GM19324 (cell line): ENCODE data around the gene ALS2.
A peak's percentile ranks its signal among the peaks of the same experiment; 100 is the strongest.

ENCODE experiments used
- ATAC-seq: cut with Tn5 transposase; IDR thresholded peaks from one replicate; pipeline ENCODE4 v1.9.1; 2021; ENCODE audit warnings: mild to moderate bottlenecking, moderate library complexity; ENCODE audit not compliant: unreplicated experiment, low FRiP score

The ALS2 gene

GRCh38 chr2:201761101-201761500 lies 19.6 kb downstream of the ALS2 start:
- ATAC-seq = no peak

GRCh38 chr2:201759567-201759966 lies 21.2 kb downstream of the ALS2 start:
- peak; percentile 47 for ATAC-seq

DNA sequence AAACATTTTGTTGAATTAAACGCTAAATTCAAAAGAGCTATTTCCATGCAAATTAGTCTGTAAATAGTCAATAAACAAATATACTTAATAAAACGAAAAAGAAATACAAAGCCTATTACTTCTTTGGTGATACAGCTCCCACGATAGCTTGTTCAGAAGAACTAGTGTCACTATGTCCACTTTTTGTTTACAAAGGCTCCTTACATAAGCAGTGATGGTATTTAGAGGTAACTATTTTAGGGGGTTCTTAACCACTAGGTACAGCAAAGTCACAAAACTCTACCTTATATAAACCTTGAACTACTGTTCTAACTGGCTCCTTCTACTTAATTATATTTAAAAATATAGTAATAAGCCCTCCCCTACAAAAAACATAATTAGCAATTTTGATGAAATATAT lies 21.9 kb downstream of the ALS2 start:
- ATAC-seq = no peak

DNA sequence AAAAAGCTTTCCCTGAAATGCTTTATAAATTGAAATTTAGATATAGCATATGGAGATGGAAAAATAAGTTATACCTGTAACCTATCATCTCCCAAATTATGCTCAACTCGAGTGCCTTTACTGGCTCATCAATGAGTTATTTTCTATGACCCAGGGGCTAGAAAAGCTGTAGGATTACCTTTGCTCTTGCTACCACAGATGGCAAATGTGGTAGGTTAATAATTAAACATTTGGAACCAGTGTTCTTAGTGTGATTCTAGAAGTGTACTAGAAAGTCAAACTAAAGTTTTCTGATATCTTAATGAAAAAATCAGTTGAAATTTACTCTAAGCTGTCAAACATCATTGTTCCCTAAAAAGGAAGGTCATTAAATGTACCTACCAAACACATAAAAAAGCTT lies 22.5 kb downstream of the ALS2 start:
- ATAC-seq = no peak

DNA sequence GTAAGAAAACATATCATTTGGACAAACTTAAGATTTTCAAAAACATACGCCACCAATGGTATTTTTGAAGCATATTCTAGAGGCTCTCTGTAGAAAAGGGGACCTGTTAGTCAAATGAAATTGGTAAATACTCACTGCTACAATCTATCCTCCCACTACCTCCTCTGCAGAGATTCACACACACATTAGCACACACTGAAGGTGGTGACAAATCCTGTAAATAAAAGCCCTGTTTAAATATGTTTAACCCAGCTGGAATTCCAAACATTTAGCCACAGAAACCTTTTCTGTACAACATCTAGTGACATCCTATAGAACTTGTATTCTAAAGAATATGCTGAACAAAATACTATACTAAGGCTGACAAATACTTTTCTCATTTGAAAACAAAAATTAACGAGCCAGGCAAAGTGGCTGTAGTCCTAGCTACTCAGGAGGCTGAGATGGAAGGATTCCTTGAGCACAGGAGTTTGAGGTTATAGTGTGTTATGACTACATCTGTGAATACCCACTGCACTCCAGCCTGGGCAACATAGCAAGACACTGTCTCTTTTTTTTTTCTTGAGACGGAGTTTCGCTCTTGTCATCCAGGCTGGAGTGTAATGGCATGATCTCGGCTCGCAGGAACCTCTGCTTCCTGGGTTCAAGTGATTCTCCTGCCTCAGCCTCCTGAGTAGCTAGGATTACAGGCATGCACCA lies 25.9 kb downstream of the ALS2 start:
- no peak for ATAC-seq

GRCh38 chr2:201751566-201751965 lies 29.2 kb downstream of the ALS2 start:
- ATAC-seq = no peak

DNA sequence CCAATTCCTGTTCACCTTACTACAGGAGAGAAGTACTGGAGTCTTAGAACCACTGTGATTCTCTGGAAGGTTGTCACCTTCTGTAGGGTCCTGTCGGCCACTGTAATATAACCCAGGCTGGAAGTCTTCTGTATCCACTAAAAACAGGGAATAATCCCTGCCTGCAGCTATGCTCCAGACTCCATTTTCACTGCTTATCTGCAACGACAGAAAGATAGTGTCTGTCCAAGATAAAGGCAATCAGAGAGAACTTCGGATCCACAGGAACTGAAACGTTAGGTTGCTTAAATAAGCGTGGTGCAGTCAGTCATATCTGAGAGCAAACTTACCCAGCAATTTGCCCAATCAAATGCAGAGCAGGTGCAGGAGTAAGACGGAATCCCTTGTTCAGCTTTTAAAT lies 34.2 kb downstream of the ALS2 start:
- ATAC-seq = no peak

DNA sequence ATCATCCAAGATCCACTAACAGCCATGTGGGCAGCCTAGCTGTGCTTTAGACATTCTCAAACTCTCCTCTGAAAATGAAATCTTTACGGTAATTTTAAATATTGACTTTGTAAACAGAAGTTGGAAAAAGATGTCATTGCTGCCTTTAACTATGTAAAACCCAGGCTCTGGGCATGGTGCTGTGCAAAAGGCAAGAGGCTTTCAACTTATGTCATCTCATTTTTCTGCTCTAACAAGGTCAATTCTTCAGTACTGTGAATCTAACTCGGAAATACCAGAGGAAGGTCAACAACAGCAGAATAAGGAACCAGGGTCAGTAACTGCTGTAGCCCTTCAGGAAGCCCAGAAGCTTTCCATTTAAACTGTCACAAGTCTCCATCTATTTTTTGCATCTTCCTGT lies 45.2 kb downstream of the ALS2 start:
- ATAC-seq = no peak

DNA sequence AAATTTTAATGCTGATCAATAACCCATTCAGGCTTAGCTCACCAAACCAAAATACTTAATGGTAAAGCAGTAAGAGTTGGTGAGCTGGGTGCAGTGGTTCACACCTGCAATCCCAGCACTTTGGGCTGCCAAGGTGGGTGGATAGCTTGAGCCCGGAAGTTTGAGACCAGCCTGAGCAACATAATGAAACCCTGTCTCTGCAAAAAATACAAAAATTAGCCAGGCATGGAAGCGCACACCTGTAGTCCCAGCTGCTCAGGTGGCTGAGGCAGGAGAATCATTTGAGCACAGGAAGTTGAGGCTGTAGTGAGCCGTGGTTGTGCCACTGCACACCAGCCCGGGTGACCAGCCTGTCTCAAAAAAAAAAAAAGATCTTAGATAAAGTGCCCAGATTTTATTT lies 46.6 kb downstream of the ALS2 start:
- no peak for ATAC-seq

DNA sequence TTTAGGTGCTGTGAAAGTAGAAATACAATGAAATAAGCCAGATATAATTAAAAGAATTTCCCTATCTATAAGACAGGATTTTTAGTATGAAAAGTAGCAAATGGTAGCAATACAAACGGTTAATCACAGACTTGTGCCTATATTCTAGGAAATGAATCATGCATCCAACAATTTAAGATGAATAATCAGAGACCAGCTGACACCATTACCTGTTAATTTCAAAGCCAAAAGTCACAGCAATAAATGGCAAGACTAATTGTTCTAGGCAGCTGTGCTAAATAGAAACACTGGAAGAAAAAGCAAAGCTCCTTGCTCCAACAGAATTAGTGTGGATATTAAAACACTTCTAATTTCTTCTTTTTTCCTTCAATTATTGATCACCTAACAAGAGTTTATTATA lies 47.2 kb downstream of the ALS2 start:
- no peak for ATAC-seq

GRCh38 chr2:201730651-201731285 lies 50.0 kb downstream of the ALS2 start:
- no peak for ATAC-seq

DNA sequence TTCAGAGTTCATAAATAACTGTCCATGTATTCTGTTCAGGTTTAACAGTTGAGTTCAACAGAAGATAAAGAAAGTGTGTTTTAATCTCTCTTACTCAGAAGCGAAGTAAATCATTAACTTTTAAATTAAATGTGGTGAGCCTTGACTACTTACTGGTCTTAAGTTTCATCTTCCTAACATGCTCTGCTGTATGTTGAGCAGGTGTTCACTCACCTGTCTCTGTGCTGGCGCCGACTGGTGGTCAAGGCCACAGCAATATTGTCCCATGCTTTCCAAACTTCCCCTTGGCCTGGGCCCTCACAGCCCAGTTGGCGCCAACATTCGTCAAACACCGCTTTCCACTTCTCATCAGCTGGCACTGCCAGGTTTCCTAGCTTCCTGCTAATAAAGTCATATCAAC lies 65.3 kb downstream of the ALS2 start:
- no peak for ATAC-seq

DNA sequence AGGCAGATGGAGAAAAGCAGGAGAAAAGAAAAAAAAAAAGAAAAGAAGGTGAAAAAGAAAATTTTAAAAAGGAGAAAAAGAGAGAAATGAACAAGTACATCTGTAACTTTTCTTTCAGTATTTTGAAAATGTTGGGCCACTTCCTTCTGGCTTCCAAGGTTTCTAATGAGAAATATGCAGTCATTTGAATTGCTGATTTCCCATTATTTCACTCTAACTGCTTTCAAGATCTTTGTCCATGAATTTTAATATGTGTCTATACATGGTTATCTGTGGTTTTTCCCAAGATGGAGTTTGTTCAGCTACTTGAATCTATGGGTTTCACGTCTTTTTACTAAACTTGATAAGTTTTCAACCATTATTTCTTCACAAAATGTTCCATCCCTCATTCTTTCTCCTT lies 68.0 kb downstream of the ALS2 start:
- ATAC-seq = no peak

DNA sequence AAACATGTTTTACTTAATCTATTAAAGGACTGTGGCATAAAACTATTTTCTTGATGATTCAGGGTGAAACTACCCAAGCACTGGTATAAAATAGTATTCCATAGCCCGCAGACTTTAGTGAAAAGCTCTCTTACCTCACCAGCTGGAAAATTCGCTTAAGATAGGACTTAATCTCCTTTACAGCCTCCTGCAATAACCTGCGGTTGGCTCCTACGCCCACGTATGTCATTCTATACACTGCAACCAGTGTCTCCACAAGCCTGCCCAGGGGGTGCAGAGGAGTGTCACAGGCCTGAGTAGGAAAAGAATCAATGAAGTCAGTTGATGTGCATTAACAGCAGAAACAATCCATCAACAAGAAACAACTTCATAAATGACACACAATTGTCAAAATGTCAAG lies 71.0 kb downstream of the ALS2 start:
- no peak for ATAC-seq

DNA sequence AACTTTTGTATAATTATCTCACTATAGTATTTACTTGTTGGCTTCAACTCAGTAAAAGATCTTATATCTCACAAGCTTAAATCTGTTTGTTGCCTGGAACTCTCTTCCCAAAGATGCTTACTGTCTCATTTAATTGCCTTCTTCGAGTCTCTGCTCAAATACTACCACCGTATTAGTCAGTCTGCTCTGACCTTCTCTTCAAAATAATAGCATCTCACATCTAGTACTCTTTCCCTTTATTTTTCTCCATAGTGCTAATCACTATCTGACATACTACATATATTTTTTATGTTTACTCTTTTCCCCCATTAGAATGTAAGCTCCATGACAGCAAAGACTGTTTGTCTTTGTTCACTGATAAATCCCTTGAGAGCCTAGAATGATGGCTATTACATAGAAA lies 71.7 kb downstream of the ALS2 start:
- no peak for ATAC-seq

GRCh38 chr2:201707753-201708152 lies 73.0 kb downstream of the ALS2 start:
- no peak for ATAC-seq

DNA sequence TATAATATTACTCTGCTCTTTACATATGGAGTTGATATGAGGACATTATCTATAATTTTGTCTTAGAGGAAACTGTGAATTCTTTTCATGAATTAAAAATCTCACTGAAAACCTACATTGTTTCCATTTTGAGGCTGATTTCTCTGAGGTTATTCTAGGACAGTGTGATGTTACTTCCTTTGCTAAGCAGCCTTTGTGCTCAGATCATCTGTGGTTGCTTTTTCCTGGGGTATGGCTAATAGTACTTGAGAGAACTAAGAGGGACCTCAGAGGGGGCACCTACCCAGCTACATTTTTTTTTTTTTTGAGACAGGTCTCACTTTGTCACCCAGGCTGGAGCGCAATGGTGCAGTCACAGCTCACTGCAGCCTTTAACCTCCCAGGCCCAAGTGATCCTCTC lies 73.6 kb downstream of the ALS2 start:
- no peak for ATAC-seq

DNA sequence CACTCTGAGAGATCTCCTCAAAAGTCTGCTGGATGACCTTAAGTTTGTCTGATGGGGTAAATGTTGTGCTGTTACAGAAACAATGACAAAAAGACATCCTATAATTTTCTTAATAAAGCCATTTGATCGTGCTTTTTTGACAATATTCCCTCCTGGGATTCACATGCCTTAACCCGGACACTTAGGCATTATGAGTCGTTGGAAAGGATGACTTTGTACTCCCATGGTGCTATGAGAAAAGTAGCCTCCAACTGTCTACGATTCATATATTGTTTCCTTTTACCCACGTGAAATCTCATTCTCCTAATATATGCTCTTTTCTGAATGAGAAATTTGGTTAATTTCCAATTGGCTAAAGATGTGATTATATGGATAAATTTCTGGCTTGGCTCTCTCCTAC lies 76.2 kb downstream of the ALS2 start:
- no peak for ATAC-seq

DNA sequence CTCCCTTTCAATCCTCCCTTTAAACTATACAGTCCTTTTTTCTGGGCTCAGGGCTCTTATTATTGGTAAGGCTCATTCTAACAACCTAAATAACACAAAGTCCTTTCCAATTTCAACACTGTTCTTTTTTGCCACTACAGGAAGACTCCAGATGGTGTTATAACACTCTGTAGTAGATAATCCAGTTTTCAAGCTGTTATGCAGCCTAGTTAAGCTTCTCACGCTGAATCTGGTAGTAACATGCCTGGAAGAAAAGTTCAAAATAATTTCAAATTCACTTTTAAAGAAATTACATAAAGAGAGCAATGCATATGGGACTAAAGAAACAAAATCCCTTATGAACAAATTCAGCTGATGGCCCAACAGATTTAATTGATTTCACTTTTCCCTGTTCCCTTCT lies 79.1 kb downstream of the ALS2 start:
- no peak for ATAC-seq

GRCh38 chr2:201699416-201699815 lies 81.3 kb downstream of the ALS2 start:
- no peak for ATAC-seq

GRCh38 chr2:201698588-201699226 lies 82.0 kb downstream of the ALS2 start, which contains the start of gene MPP4:
MPP4 (minus strand) TSS chr2:201698644; CDS start chr2:201693954, 4,690 bp downstream.
- ATAC-seq = no peak

DNA sequence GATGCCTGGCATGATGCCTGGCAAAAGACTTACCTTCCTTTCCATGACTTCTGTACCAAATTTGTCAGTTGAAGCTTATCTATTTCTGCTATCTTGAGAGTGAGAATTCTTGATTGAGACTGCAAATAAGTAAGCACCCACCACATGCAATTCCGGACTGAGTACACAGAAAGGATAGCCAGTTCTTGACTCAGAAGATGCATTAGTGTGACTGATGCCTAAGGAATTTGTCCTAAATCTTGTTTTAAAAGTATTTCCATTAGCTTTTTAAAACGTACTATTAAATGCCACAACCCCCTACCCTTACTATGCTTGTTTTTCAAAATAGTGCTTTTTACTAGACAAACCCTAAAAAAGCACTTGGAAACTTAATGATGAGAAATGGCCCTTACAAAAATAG lies 82.8 kb downstream of the ALS2 start:
- no peak for ATAC-seq
